C1 segment of cervical spinal cord (tissue), 14 donors: ENCODE results near the gene PRRT4.

Experiments used
- DNase-seq, 14 donors: peaks; one replicate each; lab custom pipeline; 2025; lab: John Stamatoyannopoulos, UW

Gene PRRT4

GRCh38 chr7:128376077-128376476 lies 14.6 kb upstream of the PRRT4 start:
- DNase-seq, result no peak

GRCh38 chr7:128374041-128374440 lies 12.6 kb upstream of the PRRT4 start:
- no peak for DNase-seq

GRCh38 chr7:128373606-128374005 lies 12.1 kb upstream of the PRRT4 start:
- no peak for DNase-seq

- DNase-seq, result no peak
These were observed 9.0 kb upstream of the PRRT4 start for GRCh38 chr7:128370491-128370890.

- no peak for DNase-seq
These were observed 5.5 kb upstream of the PRRT4 start for GRCh38 chr7:128366986-128367385.

- no peak for DNase-seq
These were observed 4.8 kb upstream of the PRRT4 start for GRCh38 chr7:128366300-128366699.

- DNase-seq, result no peak
These were observed 3.9 kb upstream of the PRRT4 start for GRCh38 chr7:128365432-128365831.

GRCh38 chr7:128364166-128364870 lies 2.8 kb upstream of the PRRT4 start:
- DNase-seq, result no peak

GRCh38 chr7:128363261-128363721 lies 1.8 kb upstream of the PRRT4 start:
- no peak for DNase-seq

GRCh38 chr7:128362670-128363069 lies 1.2 kb upstream of the PRRT4 start:
- DNase-seq, result no peak

- peak in 1 of 14 donors; percentile 10 for DNase-seq
These were observed 1.2 kb downstream of the PRRT4 start for GRCh38 chr7:128360359-128360678.

- DNase-seq, result no peak
These were observed 1.6 kb downstream of the PRRT4 start for GRCh38 chr7:128359939-128360338.

- no peak for DNase-seq
These were observed 2.2 kb downstream of the PRRT4 start for GRCh38 chr7:128359336-128359735.

GRCh38 chr7:128358233-128358632 lies 3.3 kb downstream of the PRRT4 start:
- DNase-seq, result no peak

GRCh38 chr7:128357217-128357613 lies 4.3 kb downstream of the PRRT4 start:
- no peak for DNase-seq

GRCh38 chr7:128356546-128357216 lies 4.8 kb downstream of the PRRT4 start:
- DNase-seq, result no peak

GRCh38 chr7:128353610-128354009 lies 7.9 kb downstream of the PRRT4 start:
- DNase-seq, result no peak

- DNase-seq, result no peak
These were observed 8.3 kb downstream of the PRRT4 start for GRCh38 chr7:128353189-128353588.

- no peak for DNase-seq
These were observed 8.9 kb downstream of the PRRT4 start for GRCh38 chr7:128352636-128353035.

GRCh38 chr7:128352153-128352537 lies 9.3 kb downstream of the PRRT4 start:
- peak in 7 of 14 donors; percentile 6 to 62 (median 27) for DNase-seq

- no peak for DNase-seq
These were observed 10.0 kb downstream of the PRRT4 start for GRCh38 chr7:128351296-128352152.

GRCh38 chr7:128350708-128351295 lies 10.7 kb downstream of the PRRT4 start:
- DNase-seq, result no peak
